ENCODE data around the gene DNAJC15. TPM values are rescaled to one million over a fixed set of nuclear protein-coding genes. Genes with fewer than 3 reads are reported as not detected.

The DNAJC15 gene
- polyA plus RNA-seq, 1 donor (not counting 4 experiments of a cell fraction or from before 2014, with no cell fraction given): 38.5 TPM

GRCh38 chr13:43135516-43135915, 112.1 kb downstream of the DNAJC15 start:
- Histone ChIP-seq H3K27ac (ENCODE audit: control insufficient read depth, insufficient read depth, low read length) (no peak overlapping the region), H3K4me3 (ENCODE audit: control insufficient read depth in 2 of 3, extremely low read depth in 1 of 3, insufficient read depth in 2 of 3, low read depth in 1 of 3, low read length in 3 of 3) (no peak overlapping the region), H3K9me3 (ENCODE audit: control insufficient read depth, low read depth, low read length) (no peaks in the 10 kb centered on the region), H3K79me2 (ENCODE audit: control insufficient read depth, insufficient read depth, low read length) (no peaks in the 10 kb centered on the region), H4K20me1 (ENCODE audit: control insufficient read depth, extremely low read depth, insufficient read depth, low read length) (no peaks in the 10 kb centered on the region), H3K9me1 (ENCODE audit: control insufficient read depth, extremely low read depth, insufficient read depth, low read length) (no peaks in the 10 kb centered on the region), H3K27me3 (ENCODE audit: control insufficient read depth, extremely low read depth, insufficient read depth, low read length) (peaks cover 3% of the 10 kb centered on the region), H2AFZ (ENCODE audit: control insufficient read depth, low read length) (no peak overlapping the region), H3K9ac (ENCODE audit: control insufficient read depth, extremely low read depth, insufficient read depth, low read length) (no peak overlapping the region), H3K4me1 (ENCODE audit: control insufficient read depth, extremely low read depth, insufficient read depth, low read length) (peaks cover 4% of the 10 kb centered on the region), H3K4me2 (ENCODE audit: control insufficient read depth, extremely low read depth, insufficient read depth, low read depth, low read length) (no peak overlapping the region), H3K36me3 (ENCODE audit: control insufficient read depth in 2 of 2, extremely low read depth in 1 of 2, insufficient read depth in 2 of 2, low read length in 2 of 2) (no peaks in the 10 kb centered on the region)
- dilution Hi-C loops (cut with MboI; ENCODE audit: extremely low pct_ligation_motif_present, low sequenced_read_pairs): no loop called here
- DNase-seq (ENCODE audit: low read depth, low spot score) (no peak), FAIRE-seq (no peak)
- no peak for TF ChIP-seq EZH2 (IDR thresholded peaks at IDR 0.05; ENCODE audit: low read length)
- TF ChIP-seq, protein P1, sequence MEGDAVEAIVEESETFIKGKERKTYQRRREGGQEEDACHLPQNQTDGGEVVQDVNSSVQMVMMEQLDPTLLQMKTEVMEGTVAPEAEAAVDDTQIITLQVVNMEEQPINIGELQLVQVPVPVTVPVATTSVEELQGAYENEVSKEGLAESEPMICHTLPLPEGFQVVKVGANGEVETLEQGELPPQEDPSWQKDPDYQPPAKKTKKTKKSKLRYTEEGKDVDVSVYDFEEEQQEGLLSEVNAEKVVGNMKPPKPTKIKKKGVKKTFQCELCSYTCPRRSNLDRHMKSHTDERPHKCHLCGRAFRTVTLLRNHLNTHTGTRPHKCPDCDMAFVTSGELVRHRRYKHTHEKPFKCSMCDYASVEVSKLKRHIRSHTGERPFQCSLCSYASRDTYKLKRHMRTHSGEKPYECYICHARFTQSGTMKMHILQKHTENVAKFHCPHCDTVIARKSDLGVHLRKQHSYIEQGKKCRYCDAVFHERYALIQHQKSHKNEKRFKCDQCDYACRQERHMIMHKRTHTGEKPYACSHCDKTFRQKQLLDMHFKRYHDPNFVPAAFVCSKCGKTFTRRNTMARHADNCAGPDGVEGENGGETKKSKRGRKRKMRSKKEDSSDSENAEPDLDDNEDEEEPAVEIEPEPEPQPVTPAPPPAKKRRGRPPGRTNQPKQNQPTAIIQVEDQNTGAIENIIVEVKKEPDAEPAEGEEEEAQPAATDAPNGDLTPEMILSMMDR (optimal IDR thresholded peaks at IDR 0.05 in 1 of 3, IDR thresholded peaks at IDR 0.05 in 1 of 3, conservative IDR thresholded peaks at IDR 0.05 in 1 of 3; ENCODE audit: extremely low read depth in 1 of 3, insufficient read depth in 2 of 3, low read length in 3 of 3): no peak

DNA sequence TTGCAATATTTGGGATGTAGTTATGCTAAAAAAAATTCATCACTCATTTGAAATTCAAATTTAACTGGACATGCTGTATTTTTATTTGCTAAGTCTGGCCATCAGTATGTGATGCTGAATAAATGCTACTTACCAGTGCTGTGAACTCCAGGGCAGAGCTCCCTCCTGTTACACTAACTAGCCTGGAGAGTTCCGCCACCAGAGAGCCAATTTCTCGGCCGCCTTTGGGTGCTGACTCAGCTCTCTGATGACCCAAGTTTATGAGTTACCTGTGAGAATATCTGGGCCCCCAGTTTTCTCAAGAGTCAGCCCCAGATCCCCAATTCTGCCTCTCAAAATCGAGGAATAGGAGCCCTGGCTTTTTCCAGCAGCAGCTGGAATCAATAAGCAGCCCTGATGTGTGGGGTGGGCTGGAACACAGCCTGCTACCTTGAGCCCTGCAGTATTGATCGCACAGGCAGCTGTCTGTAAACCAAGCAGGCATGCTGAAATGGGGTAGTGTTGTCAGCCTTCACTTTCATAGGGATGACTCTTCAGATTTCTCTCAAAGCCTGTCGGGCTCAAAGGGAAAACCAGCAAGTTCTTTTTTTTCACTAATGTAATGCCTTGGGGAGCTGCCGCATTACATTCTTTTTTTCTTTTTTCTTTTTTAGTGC, 113.7 kb downstream of the DNAJC15 start:
- H3K27ac ChIP-seq (ENCODE audit: control insufficient read depth, insufficient read depth, low read length): no peak overlapping the region
- no peaks in the 10 kb centered on the region for H3K9me3 ChIP-seq (ENCODE audit: control insufficient read depth, low read depth, low read length)
- H3K9me1 ChIP-seq (ENCODE audit: control insufficient read depth, extremely low read depth, insufficient read depth, low read length): no peaks in the 10 kb centered on the region
- no peak overlapping the region for H2AFZ ChIP-seq (ENCODE audit: control insufficient read depth, low read length)
- TF ChIP-seq, protein P1 (optimal IDR thresholded peaks at IDR 0.05 in 1 of 3, IDR thresholded peaks at IDR 0.05 in 1 of 3, conservative IDR thresholded peaks at IDR 0.05 in 1 of 3; ENCODE audit: extremely low read depth in 1 of 3, insufficient read depth in 2 of 3, low read length in 3 of 3): no peak
- no peak for TF ChIP-seq EZH2 (IDR thresholded peaks at IDR 0.05; ENCODE audit: low read length)
- H3K36me3 ChIP-seq (ENCODE audit: control insufficient read depth in 2 of 2, extremely low read depth in 1 of 2, insufficient read depth in 2 of 2, low read length in 2 of 2): no peaks in the 10 kb centered on the region
- H3K4me3 ChIP-seq (ENCODE audit: control insufficient read depth in 2 of 3, extremely low read depth in 1 of 3, insufficient read depth in 2 of 3, low read depth in 1 of 3, low read length in 3 of 3): no peak overlapping the region
- H3K4me1 ChIP-seq (ENCODE audit: control insufficient read depth, extremely low read depth, insufficient read depth, low read length): peaks cover 4% of the 10 kb centered on the region
- dilution Hi-C loops (cut with MboI; ENCODE audit: extremely low pct_ligation_motif_present, low sequenced_read_pairs): no loop called here
- no peak for FAIRE-seq
- H3K27me3 ChIP-seq (ENCODE audit: control insufficient read depth, extremely low read depth, insufficient read depth, low read length): peaks cover 3% of the 10 kb centered on the region
- no peaks in the 10 kb centered on the region for H3K79me2 ChIP-seq (ENCODE audit: control insufficient read depth, insufficient read depth, low read length)
- no peak for DNase-seq (ENCODE audit: low read depth, low spot score)
- H4K20me1 ChIP-seq (ENCODE audit: control insufficient read depth, extremely low read depth, insufficient read depth, low read length): no peaks in the 10 kb centered on the region
- H3K4me2 ChIP-seq (ENCODE audit: control insufficient read depth, extremely low read depth, insufficient read depth, low read depth, low read length): no peak overlapping the region
- no peak overlapping the region for H3K9ac ChIP-seq (ENCODE audit: control insufficient read depth, extremely low read depth, insufficient read depth, low read length)

All from keratinocyte (primary cell).